Activated CD4-positive, alpha-beta T cell treated with anti-CD3 and anti-CD28 coated beads for 48 hours (primary cell): ENCODE results near the gene IRX6.

Experiments used
- DNase-seq: peaks from one replicate; pipeline ENCODE4 v3.0.0-alpha.2; 2020

IRX6 gene

DNA sequence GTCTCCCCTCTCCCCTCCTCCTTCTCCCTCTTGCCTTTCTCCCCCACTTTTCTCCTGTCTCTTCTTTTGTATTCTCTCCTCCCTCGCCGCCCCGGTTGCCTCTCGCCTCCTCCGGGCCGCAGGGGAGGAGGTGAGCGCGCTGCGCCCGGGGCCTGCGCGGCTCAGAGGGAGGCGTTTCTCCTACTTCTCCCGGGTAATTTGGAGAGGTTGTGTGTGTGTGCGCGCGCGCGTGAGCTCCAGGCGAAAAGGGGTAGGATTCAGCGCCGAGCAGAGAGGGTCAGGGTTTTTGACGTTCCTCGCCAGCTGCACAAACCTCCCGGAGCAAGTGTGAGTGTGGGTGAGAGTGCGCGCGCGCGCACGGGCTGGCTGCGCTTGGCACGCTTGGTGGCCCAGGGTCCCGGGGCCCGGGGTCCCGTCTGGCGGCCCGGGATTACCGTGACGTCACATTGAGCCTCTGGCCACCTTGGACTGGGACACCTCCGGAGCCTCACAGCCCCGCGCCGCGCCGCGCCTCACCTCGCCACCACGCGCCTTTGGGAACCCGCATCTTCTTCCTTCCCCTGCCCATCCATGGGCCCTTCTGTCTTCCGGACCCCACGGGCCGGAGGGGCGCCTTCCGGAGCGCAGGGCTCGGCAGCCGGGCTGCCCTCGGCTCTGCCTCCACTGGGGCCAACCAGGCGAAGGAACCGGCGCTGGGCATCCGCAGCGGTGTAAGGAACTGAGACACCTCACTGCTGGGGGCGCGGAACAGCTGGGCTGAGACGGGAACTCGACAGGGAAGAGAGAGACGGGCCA lies 479 bp downstream of the IRX6 start:
- DNase-seq: no peak

DNA sequence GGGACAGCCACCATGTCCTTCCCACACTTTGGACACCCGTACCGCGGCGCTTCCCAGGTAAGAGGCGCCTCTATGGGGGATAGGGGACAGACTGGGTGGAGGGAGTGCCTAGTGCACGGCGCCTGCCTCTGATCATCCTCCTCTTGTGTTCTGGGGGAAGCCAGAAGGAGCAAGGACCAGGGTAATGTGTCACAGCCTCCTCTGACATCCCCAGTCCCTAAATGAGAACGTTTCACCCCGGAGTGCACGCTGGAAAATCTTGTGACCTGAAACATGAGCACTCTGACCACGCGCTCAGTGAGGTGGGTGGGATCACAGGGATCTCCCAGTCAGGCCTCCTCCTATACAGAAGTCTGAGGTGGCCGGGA lies 1.1 kb downstream of the IRX6 start:
- DNase-seq: no peak

DNA sequence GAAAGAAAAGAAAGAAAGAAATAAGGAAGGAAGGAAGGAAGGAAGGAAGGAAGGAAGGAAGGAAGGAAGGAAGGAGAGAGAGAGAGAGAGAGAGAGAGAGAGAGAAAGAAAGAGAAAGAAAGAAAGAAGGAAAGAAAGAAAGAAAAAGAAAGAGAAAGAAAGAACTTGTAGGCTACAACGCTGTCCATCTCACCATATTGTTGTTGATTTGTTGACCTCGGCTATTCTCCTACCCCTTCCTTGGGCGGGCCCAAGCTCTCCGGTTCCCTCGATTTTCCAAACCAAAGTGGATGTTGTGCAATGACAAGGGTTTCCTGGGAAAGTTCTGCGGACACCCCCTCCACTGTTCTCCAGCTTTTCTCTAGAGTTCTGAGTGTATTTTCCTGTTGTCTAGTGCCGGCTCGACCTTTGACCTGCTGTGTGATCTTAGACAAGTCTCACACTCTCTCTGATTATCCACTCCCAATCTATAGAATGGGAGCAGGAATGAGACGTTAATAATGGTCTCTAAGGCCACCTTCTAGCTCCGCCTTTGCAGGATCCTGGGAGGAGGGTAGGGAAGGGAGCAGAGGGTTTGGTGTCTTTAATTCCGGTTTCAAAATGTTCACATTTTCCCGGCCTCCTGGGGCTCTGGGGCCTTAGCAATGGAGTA lies 1.6 kb downstream of the IRX6 start:
- DNase-seq: no peak

DNA sequence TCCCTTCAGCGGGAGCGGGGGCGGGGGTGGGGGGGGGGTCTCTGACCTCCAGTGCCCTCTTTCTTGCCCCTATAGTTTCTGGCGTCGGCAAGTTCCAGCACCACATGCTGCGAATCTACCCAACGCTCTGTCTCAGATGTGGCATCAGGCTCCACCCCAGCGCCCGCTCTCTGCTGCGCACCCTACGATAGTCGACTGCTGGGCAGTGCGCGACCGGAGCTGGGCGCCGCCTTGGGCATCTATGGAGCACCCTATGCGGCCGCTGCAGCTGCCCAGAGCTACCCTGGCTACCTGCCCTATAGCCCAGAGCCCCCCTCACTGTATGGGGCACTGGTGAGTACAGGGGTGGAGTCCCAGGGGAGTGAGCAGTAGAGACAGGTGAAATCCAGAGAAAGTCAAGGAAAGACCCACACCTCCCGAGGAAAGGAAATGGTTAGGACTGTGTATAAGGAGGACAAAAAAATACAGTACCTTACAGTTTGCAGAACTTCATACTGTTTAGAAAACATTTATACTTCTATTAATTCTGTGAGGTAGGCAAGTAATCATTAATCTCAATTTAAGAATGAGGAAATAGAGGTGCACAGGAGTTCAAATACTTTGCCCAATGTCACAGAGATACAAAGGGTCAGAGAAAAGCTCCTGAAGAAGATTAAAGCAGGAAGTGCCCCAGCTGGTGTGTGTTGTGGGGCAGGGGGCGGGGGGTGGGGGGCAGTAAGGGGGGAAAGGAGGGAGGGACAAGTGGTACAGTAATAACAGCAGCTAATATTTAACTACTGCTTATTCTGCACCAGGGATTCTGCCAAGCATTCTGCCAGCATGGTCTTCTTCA lies 2.5 kb downstream of the IRX6 start:
- DNase-seq: no peak

DNA sequence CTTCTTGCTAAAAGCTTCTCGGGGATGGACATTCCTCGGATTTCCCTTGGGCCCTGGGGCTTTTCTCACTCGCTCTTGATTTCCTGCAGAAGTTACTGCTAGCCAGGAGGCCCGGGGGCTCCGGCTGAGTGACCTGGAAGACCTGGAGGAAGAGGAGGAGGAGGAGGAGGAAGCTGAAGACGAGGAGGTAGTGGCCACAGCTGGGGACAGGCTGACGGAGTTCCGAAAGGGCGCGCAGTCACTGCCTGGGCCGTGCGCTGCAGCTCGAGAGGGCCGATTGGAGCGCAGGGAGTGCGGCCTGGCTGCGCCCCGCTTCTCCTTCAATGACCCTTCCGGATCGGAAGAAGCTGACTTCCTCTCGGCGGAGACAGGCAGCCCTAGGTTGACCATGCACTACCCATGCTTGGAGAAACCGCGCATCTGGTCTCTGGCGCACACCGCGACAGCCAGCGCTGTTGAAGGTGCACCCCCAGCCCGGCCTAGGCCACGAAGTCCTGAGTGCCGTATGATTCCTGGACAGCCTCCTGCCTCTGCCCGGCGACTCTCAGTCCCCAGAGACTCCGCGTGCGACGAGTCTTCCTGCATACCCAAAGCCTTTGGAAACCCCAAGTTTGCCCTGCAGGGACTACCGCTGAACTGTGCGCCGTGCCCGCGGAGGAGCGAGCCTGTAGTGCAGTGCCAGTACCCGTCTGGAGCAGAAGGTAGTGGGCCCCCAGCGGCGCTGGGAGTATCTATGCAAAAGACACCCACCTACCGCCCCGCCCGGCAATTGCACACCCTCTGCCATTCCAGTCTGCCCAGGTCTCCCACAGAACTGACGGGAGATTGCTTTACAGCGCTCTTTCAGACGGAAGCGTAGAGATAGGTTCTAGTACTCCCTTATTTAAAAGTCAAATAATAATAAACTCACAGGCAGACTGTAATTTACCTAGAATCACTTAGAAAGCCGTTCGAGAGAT lies 4.9 kb downstream of the IRX6 start:
- DNase-seq: no peak

DNA sequence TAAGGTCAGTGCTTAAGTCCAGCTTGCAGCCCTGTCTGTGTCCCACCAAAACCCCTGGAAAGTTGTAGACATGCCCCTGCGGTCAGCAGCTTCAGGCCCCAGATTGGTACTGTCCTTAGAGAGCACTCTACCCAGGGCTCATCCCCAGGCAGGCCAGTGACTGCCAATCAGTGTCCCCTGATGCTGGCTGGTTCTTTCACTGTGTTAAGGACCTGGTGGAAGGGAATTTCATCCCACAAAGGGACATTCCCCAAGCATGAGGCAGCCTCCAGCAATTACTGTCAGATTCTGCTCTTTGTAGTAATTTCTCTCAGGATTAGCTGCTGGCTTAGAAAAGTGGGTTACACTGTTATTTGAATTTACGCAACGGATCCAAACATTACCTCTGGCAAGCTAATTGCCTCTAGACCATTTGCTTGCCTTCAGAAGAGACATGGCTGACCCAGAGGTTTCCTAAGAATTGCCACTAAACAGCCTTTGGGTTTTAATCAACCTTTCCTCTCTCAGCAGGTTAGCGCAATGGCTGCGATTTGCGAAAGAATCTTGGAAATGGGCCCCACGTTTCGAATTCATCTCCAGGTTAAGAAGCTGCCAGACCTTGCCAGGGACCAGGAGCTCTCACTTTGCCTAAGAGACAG lies 5.9 kb downstream of the IRX6 start:
- no peak for DNase-seq

DNA sequence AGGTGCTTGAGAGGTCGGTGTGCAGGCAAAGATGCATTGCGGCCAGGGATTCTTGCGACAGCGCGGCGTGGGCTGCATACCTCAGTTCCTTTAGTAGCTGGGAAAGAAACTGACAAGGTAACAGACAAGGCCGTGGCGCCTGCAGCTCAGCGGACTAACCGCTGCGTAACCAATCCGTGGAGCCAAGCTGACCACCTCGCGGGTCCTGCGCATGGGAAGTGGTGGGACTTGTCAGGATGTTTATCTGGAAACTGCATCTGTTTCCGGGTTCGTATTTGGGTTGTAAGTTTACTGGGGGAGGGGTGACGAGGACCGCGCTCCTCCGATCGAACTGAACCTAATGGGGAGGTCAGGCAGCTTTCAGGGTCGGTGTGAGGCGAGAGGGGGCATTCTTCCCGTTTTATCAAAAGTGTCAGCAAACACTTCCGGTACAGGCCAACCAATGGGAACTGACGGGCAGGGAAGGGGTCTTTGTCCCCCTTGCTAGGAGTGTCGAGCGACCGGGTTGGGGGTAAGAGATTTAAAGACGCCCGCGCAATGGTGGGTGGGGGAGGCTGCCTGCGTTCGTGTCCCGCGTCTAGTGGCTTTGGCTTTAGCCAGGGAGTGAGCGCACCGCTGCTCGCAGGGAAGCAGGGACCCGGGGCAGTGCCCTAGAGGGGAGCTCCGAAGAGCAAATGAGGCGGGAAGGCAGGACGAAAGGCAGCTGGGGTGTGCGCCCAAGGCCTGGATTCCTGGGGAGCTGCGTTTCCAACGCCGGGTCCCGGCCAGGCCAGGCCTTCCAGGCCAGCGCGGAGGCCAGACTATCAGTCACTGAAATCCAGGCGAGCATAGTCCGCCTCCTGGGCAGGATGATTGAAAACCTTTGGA lies 7.0 kb downstream of the IRX6 start:
- DNase-seq: no peak

DNA sequence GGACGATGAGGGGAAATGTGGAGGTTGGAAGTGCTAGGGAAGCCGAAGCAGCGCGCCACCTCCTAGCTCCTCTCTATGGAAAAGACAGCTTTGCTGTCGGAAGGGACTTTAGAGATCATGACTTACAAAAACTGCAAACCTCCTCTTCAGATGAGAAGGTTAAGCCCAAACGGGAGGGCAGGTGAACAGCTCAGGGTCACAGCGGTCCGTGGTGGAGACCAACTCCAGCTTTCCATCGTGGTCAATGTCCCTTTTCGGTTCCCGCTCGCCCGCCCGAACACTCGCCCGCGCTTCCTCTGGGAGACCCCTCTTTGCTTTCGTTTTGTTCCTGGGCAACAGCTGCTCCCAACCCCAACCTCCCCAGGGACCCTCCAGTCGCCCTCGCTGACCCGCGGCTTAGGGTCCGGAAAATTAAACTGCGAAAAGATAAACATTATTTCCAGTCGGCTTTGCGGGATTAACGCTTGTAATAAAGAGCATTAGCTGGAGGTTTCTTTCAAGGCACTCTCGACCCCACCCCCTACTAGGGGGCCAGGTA lies 7.7 kb downstream of the IRX6 start:
- no peak for DNase-seq

DNA sequence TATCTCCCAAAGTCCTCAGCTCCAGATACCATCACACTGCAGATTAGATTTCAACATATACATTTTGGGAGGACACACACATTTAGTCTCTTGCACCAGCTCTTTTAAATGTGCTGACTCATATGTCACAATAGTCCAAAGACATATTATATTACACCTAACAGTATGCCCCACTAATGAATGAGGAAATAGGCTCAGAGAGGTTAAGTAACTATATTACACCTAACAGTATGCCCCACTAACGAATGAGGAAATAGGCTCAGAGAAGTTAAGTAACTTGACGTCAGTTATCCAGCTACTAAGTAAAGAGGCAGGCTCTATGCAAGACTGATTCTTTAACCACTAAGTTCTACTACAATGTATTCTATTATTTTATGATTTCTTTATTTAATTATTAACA lies 9.7 kb downstream of the IRX6 start:
- no peak for DNase-seq

DNA sequence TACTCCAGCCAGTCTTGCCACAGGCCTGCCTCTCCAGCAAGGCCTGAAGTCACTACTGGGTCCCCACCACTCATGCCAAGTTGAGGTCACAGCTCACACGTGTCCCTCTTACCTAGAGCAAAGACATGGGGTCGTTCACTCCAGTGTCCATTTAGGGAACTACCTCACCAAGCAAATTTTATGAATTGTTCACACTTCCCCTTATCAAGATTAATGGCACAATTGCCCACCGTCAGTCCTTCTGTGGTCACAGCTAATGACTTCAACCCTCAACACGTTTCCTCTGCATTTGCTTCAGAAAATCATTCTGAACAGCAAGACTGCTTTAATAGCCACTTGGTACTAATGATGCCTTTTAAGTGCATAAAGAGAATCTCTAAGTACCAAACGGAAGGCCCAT lies 14.6 kb downstream of the IRX6 start:
- no peak for DNase-seq

DNA sequence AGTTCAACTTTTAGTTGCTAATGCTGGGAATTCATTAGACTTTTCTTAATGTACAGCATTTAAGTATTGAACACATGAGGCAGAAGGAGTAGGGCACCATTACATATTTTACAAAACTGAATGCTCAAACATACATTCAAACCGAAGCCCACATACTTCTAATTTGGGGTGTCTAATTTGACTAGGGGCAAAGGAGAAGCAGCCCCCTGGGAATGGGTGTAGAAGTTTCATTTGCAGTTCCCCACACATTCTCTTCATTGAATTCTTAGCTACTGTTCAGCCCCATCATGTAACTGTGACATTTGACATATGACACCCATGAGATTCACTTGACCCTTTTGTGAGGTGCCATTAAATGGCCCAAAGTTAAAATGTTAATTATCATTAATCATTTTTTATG lies 16.4 kb downstream of the IRX6 start:
- no peak for DNase-seq

DNA sequence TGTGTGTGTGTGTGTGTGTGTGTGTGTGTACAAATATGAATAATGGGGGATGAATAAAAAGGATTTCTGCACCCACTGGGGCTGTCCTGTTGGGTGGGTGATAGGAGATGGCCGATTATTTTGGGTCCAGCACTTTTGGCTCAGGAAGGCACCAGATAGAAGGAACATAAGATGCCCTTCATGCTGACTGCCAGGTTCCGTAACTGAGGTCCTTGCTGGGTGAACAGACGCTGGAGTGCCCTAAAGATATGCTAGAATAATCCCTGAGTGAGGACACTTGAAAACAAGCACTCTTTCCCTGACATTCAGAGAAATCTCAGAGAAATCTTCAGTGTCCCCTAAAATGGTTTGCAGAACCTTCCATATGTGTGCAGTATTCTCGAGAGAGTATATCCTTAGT lies 17.7 kb downstream of the IRX6 start:
- DNase-seq: no peak

DNA sequence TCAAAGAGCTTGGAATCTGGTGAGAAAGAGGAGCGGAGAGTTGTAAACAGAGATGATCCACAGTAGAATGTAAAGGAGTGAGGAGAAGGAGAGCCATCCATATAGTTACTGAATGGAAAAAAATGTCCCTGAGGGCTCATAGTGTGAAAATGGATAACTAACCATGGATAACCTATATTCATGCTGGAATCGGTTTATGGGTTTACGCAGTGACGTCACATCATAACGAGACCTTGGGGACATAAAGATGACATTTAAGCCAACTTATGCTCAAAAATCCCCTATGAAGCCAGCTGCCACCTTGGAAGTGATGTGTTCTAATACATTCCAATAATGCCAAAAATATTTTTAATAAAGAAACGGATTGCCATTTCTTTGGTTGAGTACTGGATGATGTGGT lies 22.5 kb downstream of the IRX6 start:
- DNase-seq: no peak

DNA sequence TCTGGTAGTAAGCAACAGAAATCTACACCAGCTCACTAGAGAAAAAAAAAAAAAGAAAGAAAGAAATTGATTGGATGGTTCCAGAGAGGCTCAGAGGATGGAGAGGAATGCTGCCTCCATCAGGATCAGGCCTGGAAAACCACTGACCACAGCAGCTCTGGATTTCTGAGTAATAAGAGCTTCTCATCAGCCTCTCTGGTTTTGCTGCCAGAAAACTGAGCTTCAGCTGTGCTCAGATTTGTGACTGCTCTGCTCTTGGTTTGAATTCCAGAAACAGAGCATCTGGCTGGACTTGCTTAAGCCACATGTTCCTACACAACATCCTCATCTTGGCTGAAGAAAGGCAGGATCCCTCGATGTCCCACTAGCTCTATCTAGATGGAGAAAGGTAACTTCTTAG lies 25.9 kb downstream of the IRX6 start:
- DNase-seq: no peak

DNA sequence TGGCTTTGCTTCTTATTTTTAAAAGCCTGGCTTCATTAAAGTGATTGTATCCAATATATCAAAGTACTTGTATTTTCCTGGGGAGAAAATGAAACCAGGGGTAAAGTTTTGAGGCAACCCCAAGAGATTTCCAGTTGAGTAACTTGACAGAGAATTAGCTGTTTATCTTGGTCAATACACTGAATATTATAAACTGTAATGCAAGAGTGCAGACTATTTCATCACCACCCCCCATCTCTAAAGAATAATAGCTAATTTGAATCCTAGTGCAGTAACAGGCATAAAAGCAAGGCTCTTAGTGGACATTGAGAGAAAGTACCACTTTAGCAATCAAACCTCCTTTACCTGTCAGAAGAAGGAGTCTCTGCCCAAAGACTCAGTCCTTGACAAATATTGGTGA lies 27.0 kb downstream of the IRX6 start:
- no peak for DNase-seq

DNA sequence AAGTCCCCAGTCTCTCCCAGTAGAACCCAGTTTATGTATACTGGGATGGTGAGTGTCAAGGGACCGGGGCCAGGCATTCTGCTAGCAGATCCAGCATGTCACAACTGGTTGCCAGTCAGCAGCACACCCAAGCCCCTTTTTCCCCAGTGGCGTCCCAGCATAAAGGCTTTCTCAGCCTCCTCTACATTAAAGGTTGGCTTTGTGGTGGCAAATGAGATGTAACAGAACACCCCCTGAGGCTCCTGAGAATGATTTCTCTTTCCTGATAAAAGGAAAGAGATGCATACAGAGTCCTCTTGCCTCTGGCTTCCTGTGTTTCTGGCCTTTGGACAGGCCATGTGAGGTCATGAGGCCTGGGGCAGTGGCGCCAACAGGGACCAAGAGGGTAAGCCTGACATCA lies 27.9 kb downstream of the IRX6 start:
- no peak for DNase-seq

DNA sequence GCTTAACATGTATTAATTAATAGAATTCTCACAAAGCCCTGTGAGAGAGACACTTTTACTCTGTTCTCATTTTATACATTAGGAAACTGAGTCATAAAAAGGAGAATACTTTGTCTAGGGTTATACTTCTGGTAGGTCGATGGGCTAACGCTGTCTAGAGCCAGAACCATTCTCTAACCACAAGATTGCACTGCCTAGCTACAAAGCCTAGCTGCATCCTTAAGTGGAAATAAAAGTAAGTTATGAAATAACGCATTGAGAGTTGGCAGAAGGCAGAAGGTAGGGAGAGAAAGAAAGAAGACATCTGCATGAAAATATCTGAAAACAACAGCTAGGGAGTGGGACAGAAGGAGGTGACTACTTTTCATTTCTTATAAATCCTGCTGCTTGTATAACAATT lies 33.2 kb downstream of the IRX6 start:
- DNase-seq: no peak

DNA sequence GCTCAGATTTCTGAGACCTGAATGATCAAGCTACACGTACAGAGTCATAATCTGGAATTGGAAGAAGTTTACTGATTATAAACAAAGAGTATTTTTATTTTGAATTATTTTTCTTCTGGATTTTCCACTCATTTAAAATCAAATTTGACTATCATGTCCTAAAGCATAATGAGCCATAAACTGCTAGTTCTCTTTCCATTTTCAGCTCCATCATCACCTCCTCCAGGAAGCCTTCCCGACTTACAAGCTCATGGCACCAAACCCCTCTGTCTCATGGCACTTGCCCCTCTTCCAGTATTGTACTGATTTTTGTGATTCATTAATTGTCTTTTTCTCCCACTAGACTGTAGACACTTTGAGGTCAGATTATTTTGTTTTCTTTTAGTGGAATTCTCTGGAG lies 35.9 kb downstream of the IRX6 start:
- no peak for DNase-seq

DNA sequence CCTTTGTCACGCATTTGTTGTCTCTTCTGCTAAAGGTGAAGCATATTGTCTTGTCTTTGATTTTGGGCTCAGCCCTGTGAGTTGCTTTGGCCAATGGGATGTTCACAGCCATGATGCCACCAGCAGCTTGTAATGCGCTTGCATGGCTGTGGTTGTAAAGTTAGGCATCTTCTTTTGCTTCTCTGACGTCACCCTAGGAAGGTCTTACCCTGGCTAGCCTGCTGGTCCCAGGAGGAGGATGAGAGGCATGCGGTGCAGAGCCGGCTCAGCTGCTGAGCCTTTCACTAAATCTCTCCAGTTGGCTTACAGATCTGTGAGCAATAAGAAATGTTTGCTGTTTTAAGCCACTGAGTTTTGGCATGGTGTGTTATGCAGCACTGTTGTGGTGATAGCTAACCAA lies 40.8 kb downstream of the IRX6 start:
- DNase-seq: no peak

DNA sequence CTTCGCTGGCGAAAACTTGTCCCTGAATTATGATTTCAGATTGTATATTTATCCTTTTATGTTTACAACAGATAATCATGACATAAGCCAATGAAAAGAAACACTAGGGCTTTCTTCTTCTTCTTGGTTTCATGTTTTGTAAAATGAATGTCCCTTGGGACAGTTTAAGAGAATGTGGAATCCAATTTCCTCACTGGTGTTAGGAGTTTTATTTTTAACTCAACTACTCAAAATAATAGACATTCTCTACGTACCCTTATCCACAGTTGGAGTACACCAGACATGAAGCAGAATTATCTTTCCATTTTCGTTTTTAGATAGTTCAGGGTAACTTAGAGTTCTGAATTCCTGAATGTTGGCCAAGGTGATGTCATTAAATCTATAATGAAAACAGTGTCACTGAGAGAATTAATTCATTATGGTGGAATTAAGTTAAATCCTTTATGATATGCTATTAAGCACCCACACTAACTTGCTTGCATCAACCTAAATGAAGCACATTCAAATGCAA lies 43.4 kb downstream of the IRX6 start:
- DNase-seq: no peak
